GM12865 (cell line): Measurements from ENCODE around the gene ZBTB45.

Experiments used
- DNase-seq: peaks from one replicate; pipeline ENCODE4 v3.0.0; 2010; ENCODE audit warnings: low read depth
- H3K4me3 ChIP-seq: 2 replicates; pipeline ENCODE4 v1.5.1; 2011; ENCODE audit warnings: mild to moderate bottlenecking, low read depth, low read length, control low read depth
- CTCF ChIP-seq: IDR thresholded peaks from 2 replicates; pipeline ENCODE4 v1.5.1; 2011; ENCODE audit warnings: low read length, control low read depth, low read depth, inconsistent platforms; ENCODE audit not compliant: insufficient read depth; ENCODE audit errors: missing control alignments

The ZBTB45 gene

GRCh38 chr19:58519355-58520256 lies at the start of gene ZBTB45:
TSS of gene ZBTB45 (minus strand) at chr19:58519810. CDS start at chr19:58517673, 2,137 bp downstream.
- peak; percentile 94 for TF ChIP-seq CTCF
- H3K4me3 ChIP-seq, result peak within 1 kb of the TSS; percentile 93
- DNase-seq, result peak; percentile 98

GRCh38 chr19:58568453-58569130 lies 49.0 kb upstream of the ZBTB45 start:
- DNase-seq, result no peak
- TF ChIP-seq CTCF, result no peak
- H3K4me3 ChIP-seq, result no peak overlapping the region

GRCh38 chr19:58566989-58567388 lies 47.4 kb upstream of the ZBTB45 start:
- no peak overlapping the region for H3K4me3 ChIP-seq
- DNase-seq, result no peak
- no peak for TF ChIP-seq CTCF

- no peak for DNase-seq
- peak overlapping the region; percentile 70 for H3K4me3 ChIP-seq
- TF ChIP-seq CTCF, result no peak
Observed at GRCh38 chr19:58563823-58564222, 44.2 kb upstream of the ZBTB45 start.

- no peak for TF ChIP-seq CTCF
- peak overlapping the region; percentile 70 for H3K4me3 ChIP-seq
- peak; percentile 83 for DNase-seq
Observed at GRCh38 chr19:58563034-58563573, 43.5 kb upstream of the ZBTB45 start.

- DNase-seq, result peak; percentile 86
- peak overlapping the region; percentile 70 for H3K4me3 ChIP-seq
- no peak for TF ChIP-seq CTCF
Observed at GRCh38 chr19:58562122-58563033, 42.8 kb upstream of the ZBTB45 start.
